Measurements from ENCODE around the gene TUBA1C. TPM values are rescaled to one million over a fixed set of nuclear protein-coding genes. Genes with fewer than 3 reads are reported as not detected.

TUBA1C gene
- total and polyA plus RNA-seq, 2 of the 8 experiments (the other 6 are each of a cell fraction or from before 2014, with no cell fraction given) = 504 to 3,101 TPM

DNA sequence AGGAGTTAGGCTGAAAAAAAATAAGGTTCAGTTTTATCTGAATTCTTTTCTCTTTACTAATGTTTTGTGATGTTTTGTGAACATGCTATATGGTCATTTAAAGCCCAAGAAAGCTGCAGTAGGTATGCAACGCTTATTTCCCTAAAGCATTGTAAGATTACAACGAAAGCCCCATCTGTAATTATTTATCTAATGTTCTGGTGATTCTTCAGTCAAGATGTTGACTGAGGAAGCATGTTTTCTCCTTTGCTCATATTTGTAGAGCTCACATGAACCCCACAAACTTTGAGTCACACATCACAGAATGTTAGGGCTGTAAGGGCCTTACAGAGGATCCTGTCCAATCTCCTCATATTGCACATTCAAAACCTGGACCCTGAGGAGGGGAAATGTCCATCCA is 3.2 kb upstream of the TUBA1C start:
- Histone ChIP-seq H2BK15ac (ENCODE audit: low read length) (no peak overlapping the region), H3K27ac (ENCODE audit: low read depth, low read length) (no peak overlapping the region), H2AFZ (ENCODE audit: low read length) (no peak overlapping the region), H4K20me1 (replicated peaks in 1 of 2; ENCODE audit: control insufficient read depth in 1 of 2, insufficient read depth in 2 of 2, low read length in 2 of 2) (peaks cover 0 to 2% of the 10 kb centered on the region in 2 experiments), H3K14ac (ENCODE audit: insufficient read length) (no peak overlapping the region), H3K36me3 (ENCODE audit: control insufficient read depth in 2 of 4, insufficient read depth in 4 of 4, low read length in 3 of 4) (peaks cover 0 to 6% (median under 1%) of the 10 kb centered on the region in 4 experiments; a peak in 3 of 8 replicates), H2BK120ac (replicated peaks; ENCODE audit: low read depth, low read length) (no peak overlapping the region), H3K9me3 (ENCODE audit: insufficient read depth in 2 of 2, low read depth in 1 of 2, low read length in 1 of 2) (no peaks in the 10 kb centered on the region), H3K4me3 (ENCODE audit: extremely low read depth in 1 of 4, insufficient read depth in 2 of 4, low read depth in 3 of 4, low read length in 4 of 4) (no peak overlapping the region), H3K79me1 (ENCODE audit: low read depth, low read length) (0 out of 2 replicates have a peak, but pooled peaks cover 4% of the 10 kb centered on the region), H3K4me1 (replicated peaks in 1 of 4; ENCODE audit: control insufficient read depth in 3 of 4, insufficient read depth in 4 of 4, low read length in 3 of 4) (peaks cover 0 to 2% (median 0%) of the 10 kb centered on the region in 4 experiments; a peak in 1 of 7 replicates), H3K4ac (replicated peaks; ENCODE audit: insufficient read length, low read depth, low read length) (no peak overlapping the region), H3K4me2 (ENCODE audit: insufficient read depth in 1 of 2, low read depth in 2 of 2, low read length in 2 of 2) (no peak overlapping the region), H2AK5ac (ENCODE audit: low read depth, low read length) (no peak overlapping the region), H2BK12ac (ENCODE audit: low read depth, low read length) (no peak overlapping the region), H4K91ac (replicated peaks; ENCODE audit: insufficient read length, low read length) (no peak overlapping the region), H2BK20ac (ENCODE audit: low read length) (no peak overlapping the region), H3K23ac (ENCODE audit: insufficient read length) (no peak overlapping the region), H2BK5ac (ENCODE audit: low read depth, low read length) (no peak overlapping the region), H4K8ac (ENCODE audit: extremely low read depth, insufficient read depth, low read length) (no peak overlapping the region), H3K56ac (replicated peaks; ENCODE audit: insufficient read length, low read depth, low read length) (no peak overlapping the region), H3K9ac (replicated peaks in 1 of 4; ENCODE audit: extremely low read depth in 1 of 4, low read depth in 3 of 4, low read length in 3 of 4) (no peak overlapping the region), H4K5ac (ENCODE audit: insufficient read length, low read depth, low read length) (no peak overlapping the region), H3K79me2 (ENCODE audit: control insufficient read depth in 1 of 2, insufficient read depth in 2 of 2, low read length in 2 of 2) (peaks cover under 1 to 16% of the 10 kb centered on the region in 2 experiments; a peak in 3 of 4 replicates), H3K18ac (ENCODE audit: extremely low read depth, low read length) (no peak overlapping the region), H3K23me2 (ENCODE audit: low read depth, low read length) (peaks cover 4% of the 10 kb centered on the region; the same call in 1 of the 2 replicates), H3K27me3 (replicated peaks in 1 of 4; ENCODE audit: control insufficient read depth in 3 of 4, extremely low read depth in 1 of 4, insufficient read depth in 3 of 4, low read length in 3 of 4) (no peaks in the 10 kb centered on the region)
- 89% methylated on average over 2 of the region's 2 CpGs; no CpG with 5 or more reads in 1 of the 2 experiments for WGBS, 2 experiments (ENCODE audit: extremely low coverage in 1 of 2, insufficient coverage in 1 of 2, insufficient read length in 1 of 2, insufficient replicate concordance in 2 of 2, low coverage in 1 of 2, low lambda C conversion rate in 2 of 2, missing lambda C conversion rate in 1 of 2)
- ChIA-PET CTCF (ENCODE audit: partially characterized antibody) (no interaction called here), POLR2A (ENCODE audit: partially characterized antibody) (interaction anchor here (1.0 kb wide), 1 partner anchor 21 kb away, joined by 4 read pairs; no protein-coding TSS in a partner anchor)
- no peak for DNase-seq (ENCODE audit: low read depth in 1 of 2, low spot score in 2 of 2)
- no peak for FAIRE-seq
- TF ChIP-seq POLR2A (IDR thresholded peaks at IDR 0.05; ENCODE audit: control extremely low read depth in 1 of 2, low read depth in 2 of 2, low read length in 2 of 2) (no peak), HDAC2 (IDR thresholded peaks at IDR 0.05; ENCODE audit: borderline replicate concordance in 1 of 2, low read depth in 2 of 2, low read length in 2 of 2) (no peak), NANOG (IDR thresholded peaks at IDR 0.05; ENCODE audit: insufficient read depth, low read depth, low read length, poor library complexity, severe bottlenecking) (no peak), RNF2 (IDR thresholded peaks at IDR 0.05; ENCODE audit: borderline replicate concordance, low read depth, low read length, missing control alignments, poor library complexity, severe bottlenecking) (no peak), EP300 (IDR thresholded peaks at IDR 0.05; ENCODE audit: borderline replicate concordance in 1 of 2, low read depth in 2 of 2, low read length in 2 of 2) (no peak), POLR2AphosphoS5 (IDR thresholded peaks at IDR 0.05; ENCODE audit: low read depth, low read length) (no peak), KDM1A (IDR thresholded peaks at IDR 0.05; ENCODE audit: borderline replicate concordance, low read length) (no peak), TAF7 (optimal IDR thresholded peaks at IDR 0.05; ENCODE audit: borderline replicate concordance, low read depth, low read length) (no peak), RXRA (IDR thresholded peaks at IDR 0.05; ENCODE audit: insufficient read depth, low read depth, low read length) (no peak), JUND (IDR thresholded peaks at IDR 0.05; ENCODE audit: low read length) (no peak), BCL11A (IDR thresholded peaks at IDR 0.05; ENCODE audit: low read depth in 2 of 2, low read length in 2 of 2) (no peak), BACH1 (IDR thresholded peaks at IDR 0.05; ENCODE audit: low read length) (no peak)
- TF ChIP-seq, protein P1, sequence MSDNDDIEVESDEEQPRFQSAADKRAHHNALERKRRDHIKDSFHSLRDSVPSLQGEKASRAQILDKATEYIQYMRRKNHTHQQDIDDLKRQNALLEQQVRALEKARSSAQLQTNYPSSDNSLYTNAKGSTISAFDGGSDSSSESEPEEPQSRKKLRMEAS (IDR thresholded peaks at IDR 0.05) = no peak

All from H1 (cell line).